ENCODE measurements around the gene FPR3.

DNA sequence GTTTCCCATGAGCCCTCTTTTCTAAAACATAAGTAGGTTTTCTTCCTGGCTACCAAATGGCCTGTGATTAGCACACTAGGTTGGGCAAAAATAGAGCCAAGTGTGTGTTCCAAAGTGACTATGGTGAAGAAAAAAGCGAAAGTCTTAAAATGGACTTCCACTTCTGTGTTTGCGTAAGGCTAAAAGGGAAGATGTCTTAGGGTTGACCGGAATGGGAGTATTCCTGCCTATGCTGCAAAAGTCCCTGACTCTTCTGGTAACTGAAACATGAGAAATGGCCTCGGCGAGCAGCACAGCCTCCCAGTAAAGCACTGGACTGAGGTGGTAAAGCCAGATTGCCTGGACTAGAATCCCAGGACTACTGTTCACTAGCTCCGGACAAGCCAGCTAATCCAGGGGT is 40.8 kb upstream of the FPR3 start:
- TF ChIP-seq EP300 (IDR thresholded peaks at IDR 0.05; ENCODE audit: borderline replicate concordance) (no peak), TAF1 (IDR thresholded peaks at IDR 0.05; ENCODE audit: low read depth) (no peak), ZBTB7A (IDR thresholded peaks at IDR 0.05; ENCODE audit: low read depth) (no peak), FOXM1 (IDR thresholded peaks at IDR 0.05; ENCODE audit: borderline replicate concordance, low read depth) (no peak), EGR1 (IDR thresholded peaks at IDR 0.05) (no peak), YY1 (IDR thresholded peaks at IDR 0.05; ENCODE audit: low read depth) (no peak), RAD21 (IDR thresholded peaks at IDR 0.05; ENCODE audit: low read depth) (no peak), NFIC (IDR thresholded peaks at IDR 0.05) (no peak), CREB1 (IDR thresholded peaks at IDR 0.05; ENCODE audit: low read depth) (no peak), CEBPB (IDR thresholded peaks at IDR 0.05) (no peak), TCF12 (IDR thresholded peaks at IDR 0.05; ENCODE audit: low read depth) (no peak)
- TF ChIP-seq, protein P1, sequence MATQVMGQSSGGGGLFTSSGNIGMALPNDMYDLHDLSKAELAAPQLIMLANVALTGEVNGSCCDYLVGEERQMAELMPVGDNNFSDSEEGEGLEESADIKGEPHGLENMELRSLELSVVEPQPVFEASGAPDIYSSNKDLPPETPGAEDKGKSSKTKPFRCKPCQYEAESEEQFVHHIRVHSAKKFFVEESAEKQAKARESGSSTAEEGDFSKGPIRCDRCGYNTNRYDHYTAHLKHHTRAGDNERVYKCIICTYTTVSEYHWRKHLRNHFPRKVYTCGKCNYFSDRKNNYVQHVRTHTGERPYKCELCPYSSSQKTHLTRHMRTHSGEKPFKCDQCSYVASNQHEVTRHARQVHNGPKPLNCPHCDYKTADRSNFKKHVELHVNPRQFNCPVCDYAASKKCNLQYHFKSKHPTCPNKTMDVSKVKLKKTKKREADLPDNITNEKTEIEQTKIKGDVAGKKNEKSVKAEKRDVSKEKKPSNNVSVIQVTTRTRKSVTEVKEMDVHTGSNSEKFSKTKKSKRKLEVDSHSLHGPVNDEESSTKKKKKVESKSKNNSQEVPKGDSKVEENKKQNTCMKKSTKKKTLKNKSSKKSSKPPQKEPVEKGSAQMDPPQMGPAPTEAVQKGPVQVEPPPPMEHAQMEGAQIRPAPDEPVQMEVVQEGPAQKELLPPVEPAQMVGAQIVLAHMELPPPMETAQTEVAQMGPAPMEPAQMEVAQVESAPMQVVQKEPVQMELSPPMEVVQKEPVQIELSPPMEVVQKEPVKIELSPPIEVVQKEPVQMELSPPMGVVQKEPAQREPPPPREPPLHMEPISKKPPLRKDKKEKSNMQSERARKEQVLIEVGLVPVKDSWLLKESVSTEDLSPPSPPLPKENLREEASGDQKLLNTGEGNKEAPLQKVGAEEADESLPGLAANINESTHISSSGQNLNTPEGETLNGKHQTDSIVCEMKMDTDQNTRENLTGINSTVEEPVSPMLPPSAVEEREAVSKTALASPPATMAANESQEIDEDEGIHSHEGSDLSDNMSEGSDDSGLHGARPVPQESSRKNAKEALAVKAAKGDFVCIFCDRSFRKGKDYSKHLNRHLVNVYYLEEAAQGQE (IDR thresholded peaks at IDR 0.05; ENCODE audit: low read depth): no peak
- TF ChIP-seq, protein P2, sequence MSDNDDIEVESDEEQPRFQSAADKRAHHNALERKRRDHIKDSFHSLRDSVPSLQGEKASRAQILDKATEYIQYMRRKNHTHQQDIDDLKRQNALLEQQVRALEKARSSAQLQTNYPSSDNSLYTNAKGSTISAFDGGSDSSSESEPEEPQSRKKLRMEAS (IDR thresholded peaks at IDR 0.05): no peak

Measured in Ishikawa (cell line).